HFFc6 (cell line): ENCODE results near the gene ECM1. TPM values are rescaled to one million over a fixed set of nuclear protein-coding genes. Genes with fewer than 3 reads are reported as not detected.

Experiments used
- DNase-seq: peaks from one replicate; pipeline ENCODE4 v3.0.0-alpha.2; 2018
- H3K27ac Mint-ChIP-seq: 2 replicates; pipeline ENCODE4 v1.8.0; 2020; ENCODE audit warnings: mild to moderate bottlenecking, mixed read lengths
- H3K27me3 Mint-ChIP-seq: 2 replicates; pipeline ENCODE4 v1.8.0; 2021; ENCODE audit warnings: mild to moderate bottlenecking, moderate library complexity, mixed read lengths; ENCODE audit not compliant: insufficient read depth
- H3K36me3 Mint-ChIP-seq: 2 replicates; pipeline ENCODE4 v1.8.0; 2021; ENCODE audit warnings: low read depth, mixed read lengths
- H3K4me1 Mint-ChIP-seq: 2 replicates; pipeline ENCODE4 v1.8.0; 2020; ENCODE audit warnings: low read depth, mixed read lengths
- H3K4me3 Mint-ChIP-seq: 2 replicates; pipeline ENCODE4 v1.8.0; 2020; ENCODE audit warnings: mild to moderate bottlenecking, moderate library complexity, mixed read lengths
- H3K9me3 Mint-ChIP-seq: 2 replicates; pipeline ENCODE4 v1.8.0; 2020; ENCODE audit warnings: mild to moderate bottlenecking, mixed read lengths
- total RNA-seq, 6 experiments: library from RNA; stranded (reverse); fragmentation: NEBNext Ultra II Directional; extraction: Animal tissue kit (Norgen Biotek cat#: 25700); gene quantifications; 2 replicates in 1 of 6; 3 replicates in 5 of 6; pipeline ENCODE4 v1.2.3, GENCODE V29; 2021
- TF ChIP-seq, protein P1 (sequence below): fragments of 200-600 bp; sonication (generic); IDR thresholded peaks from 2 replicates; pipeline ENCODE4 v1.5.0; 2021; ENCODE audit warnings: antibody characterized with exemption, mild to moderate bottlenecking

Gene ECM1
- total RNA-seq, 6 experiments from 2014 or later: 30.8 to 52.0 (median 46.5) TPM

- peaks cover 6% of the 10 kb centered on the region for H3K36me3 Mint-ChIP-seq
- no peak for DNase-seq
- H3K27me3 Mint-ChIP-seq: peaks cover 4% of the 10 kb centered on the region; the same call in 1 of the 2 replicates
- H3K4me3 Mint-ChIP-seq: peak overlapping the region; percentile 55
- TF ChIP-seq, protein P1, sequence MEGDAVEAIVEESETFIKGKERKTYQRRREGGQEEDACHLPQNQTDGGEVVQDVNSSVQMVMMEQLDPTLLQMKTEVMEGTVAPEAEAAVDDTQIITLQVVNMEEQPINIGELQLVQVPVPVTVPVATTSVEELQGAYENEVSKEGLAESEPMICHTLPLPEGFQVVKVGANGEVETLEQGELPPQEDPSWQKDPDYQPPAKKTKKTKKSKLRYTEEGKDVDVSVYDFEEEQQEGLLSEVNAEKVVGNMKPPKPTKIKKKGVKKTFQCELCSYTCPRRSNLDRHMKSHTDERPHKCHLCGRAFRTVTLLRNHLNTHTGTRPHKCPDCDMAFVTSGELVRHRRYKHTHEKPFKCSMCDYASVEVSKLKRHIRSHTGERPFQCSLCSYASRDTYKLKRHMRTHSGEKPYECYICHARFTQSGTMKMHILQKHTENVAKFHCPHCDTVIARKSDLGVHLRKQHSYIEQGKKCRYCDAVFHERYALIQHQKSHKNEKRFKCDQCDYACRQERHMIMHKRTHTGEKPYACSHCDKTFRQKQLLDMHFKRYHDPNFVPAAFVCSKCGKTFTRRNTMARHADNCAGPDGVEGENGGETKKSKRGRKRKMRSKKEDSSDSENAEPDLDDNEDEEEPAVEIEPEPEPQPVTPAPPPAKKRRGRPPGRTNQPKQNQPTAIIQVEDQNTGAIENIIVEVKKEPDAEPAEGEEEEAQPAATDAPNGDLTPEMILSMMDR: no peak
- peaks cover 45% of the 10 kb centered on the region for H3K4me1 Mint-ChIP-seq
- peak overlapping the region; percentile 68 for H3K27ac Mint-ChIP-seq
- H3K9me3 Mint-ChIP-seq: no peaks in the 10 kb centered on the region
Measured at GRCh38 chr1:150552911-150553289, 45.0 kb downstream of the ECM1 start.

- Mint-ChIP-seq H3K27ac (peak overlapping the region; percentile 33; the same call in 1 of the 2 replicates), H3K36me3 (peaks cover 6% of the 10 kb centered on the region), H3K4me3 (no peak overlapping the region), H3K4me1 (peaks cover 41% of the 10 kb centered on the region), H3K9me3 (no peaks in the 10 kb centered on the region), H3K27me3 (peaks cover 4% of the 10 kb centered on the region; the same call in 1 of the 2 replicates)
- DNase-seq: no peak
- TF ChIP-seq, protein P1: no peak
Measured at GRCh38 chr1:150553392-150554085, 45.6 kb downstream of the ECM1 start.

- no peaks in the 10 kb centered on the region for H3K9me3 Mint-ChIP-seq
- peaks cover 6% of the 10 kb centered on the region for H3K36me3 Mint-ChIP-seq
- peaks cover 40% of the 10 kb centered on the region for H3K4me1 Mint-ChIP-seq
- no peak for DNase-seq
- peaks cover 4% of the 10 kb centered on the region; the same call in 1 of the 2 replicates for H3K27me3 Mint-ChIP-seq
- TF ChIP-seq, protein P1: no peak
- H3K27ac Mint-ChIP-seq: no peak overlapping the region
- H3K4me3 Mint-ChIP-seq: no peak overlapping the region
Measured at GRCh38 chr1:150554086-150554452, 46.2 kb downstream of the ECM1 start.

DNA sequence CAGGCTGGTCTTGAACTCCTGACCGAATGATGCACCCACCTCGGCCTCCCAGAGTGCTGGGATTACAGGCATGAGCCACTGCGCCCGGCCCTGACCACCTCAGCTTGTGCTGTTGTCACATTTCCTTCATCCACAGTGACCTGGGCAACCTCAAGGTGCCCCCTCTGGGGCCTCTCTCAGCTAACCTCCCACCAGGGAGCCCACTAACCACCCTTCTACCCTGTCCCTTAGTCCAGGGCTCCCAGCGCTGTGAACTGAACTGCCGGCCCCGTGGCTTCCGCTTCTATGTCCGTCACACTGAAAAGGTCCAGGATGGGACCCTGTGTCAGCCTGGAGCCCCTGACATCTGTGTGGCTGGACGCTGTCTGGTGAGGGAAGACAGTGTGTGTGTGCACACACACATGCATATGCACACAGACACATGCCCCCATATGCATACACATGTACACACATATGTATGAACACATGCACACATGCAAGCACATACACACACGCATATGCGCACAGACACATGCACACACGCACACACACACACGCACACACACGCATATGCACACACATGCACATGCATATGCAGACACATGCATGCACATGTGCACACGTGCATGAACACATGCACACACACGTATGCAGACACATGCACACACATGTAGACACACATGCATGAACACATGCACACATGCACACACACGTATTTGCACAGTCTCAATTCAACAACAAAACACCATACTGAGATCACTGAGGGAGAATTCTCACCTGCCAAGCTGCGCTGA is 47.5 kb downstream of the ECM1 start:
- DNase-seq: no peak
- H3K4me3 Mint-ChIP-seq: no peak overlapping the region

GRCh38 chr1:150555971-150556865 is 48.3 kb downstream of the ECM1 start:
- Mint-ChIP-seq H3K9me3 (no peaks in the 10 kb centered on the region), H3K27me3 (no peaks in the 10 kb centered on the region; the same call in none of the 2 replicates), H3K4me1 (peaks cover 33% of the 10 kb centered on the region), H3K4me3 (no peak overlapping the region), H3K36me3 (peaks cover 6% of the 10 kb centered on the region), H3K27ac (no peak overlapping the region)
- TF ChIP-seq, protein P1: no peak
- no peak for DNase-seq

More for the DNA sequence above, 47.5 kb downstream of the ECM1 start:
- H3K4me1 Mint-ChIP-seq: peaks cover 34% of the 10 kb centered on the region
- TF ChIP-seq, protein P1: no peak
- H3K27me3 Mint-ChIP-seq: no peaks in the 10 kb centered on the region; the same call in 1 of the 2 replicates
- no peak overlapping the region for H3K27ac Mint-ChIP-seq
- H3K9me3 Mint-ChIP-seq: no peaks in the 10 kb centered on the region
- H3K36me3 Mint-ChIP-seq: peaks cover 6% of the 10 kb centered on the region
